ENCODE measurements around the gene RBBP8.

The RBBP8 gene

DNA sequence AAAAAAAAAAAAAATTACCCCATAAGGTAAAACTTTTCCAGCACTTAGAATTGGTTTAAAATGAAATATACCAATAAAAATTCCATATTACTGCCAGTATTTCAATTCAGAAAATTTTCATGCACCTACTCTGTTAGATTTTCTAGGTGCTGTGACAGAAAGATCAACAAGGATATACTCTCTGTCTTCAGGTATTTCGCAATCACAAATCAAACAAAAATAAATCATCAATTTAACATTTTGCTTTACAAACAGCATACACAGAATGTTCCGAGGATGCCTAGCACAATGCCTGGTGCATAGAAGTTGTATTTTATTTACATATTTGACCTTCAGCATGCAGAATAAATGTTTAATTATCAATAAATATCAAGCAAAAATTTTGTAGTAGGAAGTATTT, 66.5 kb downstream of the RBBP8 start:
- no peak for DNase-seq

DNA sequence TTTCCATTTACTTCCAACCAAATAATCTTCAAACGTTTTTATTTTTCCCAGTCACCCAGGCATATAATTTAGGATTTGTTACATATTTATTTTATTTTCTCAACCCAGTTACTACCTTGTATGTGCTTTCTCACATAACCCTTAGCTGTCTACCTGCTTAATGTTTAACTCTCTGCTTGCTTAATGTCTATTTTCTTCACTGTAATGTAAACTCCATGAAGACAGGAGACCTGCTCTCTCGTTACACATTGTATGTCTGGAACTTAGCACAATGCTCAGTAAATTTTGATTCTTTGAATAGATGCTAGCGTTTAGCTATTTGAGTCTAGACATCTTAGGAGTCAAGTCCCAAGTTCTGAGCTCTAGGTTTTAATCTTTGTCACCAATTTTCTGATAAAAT, 70.2 kb downstream of the RBBP8 start:
- no peak for DNase-seq

DNA sequence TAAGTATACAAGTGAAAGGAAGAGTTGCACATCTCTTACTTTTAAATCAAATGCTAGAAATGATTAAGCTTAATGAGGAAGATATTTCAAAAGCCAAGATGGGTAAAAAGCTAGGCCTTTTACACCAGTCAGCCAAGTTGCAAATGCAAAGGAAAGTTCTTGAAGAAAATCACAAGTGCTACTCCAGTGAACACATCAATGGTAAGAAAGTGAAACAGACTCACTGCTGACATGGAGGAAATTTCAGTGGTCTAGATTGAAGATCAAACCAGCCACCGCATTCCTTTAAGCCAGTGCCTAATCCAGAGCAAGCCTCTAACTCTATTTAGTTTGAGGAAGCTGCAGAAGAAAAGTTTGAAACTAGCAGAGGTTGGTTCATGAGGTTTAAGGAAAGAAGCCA, 79.1 kb downstream of the RBBP8 start:
- no peak for DNase-seq

DNA sequence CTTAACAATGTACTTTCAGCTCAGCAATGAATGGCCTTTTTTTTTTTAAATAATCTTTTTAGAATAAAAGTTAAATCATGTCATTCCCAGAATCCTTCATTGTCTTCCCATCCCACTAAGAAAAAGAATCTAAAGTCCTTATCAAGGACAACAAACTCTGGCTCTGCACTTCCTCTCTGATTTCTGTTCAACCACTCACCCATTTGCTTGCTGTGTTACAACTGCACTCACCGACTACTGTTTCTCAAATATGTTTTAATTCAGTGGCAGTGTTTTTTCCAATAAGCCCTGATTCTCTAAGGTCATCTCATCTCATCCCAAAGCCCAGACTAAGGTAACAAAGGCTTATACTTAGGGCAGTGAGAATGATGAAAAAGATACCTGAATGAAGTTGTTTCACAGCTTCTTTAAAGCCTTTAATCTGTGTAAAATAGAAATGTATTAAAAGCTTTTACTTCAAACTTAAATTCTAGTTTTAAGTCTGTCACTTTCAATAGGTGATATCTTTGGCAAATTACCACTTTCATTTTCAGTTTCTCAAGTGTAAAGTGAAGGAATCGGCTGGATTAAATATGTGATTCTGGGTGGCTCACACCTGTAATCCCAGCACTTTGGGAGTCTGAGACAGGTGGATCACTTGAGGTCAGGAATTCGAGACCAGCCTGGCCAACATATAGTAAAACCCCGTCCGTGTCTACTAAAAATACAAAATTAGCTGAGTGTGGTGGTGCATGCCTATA, 87.6 kb downstream of the RBBP8 start:
- DNase-seq: no peak

DNA sequence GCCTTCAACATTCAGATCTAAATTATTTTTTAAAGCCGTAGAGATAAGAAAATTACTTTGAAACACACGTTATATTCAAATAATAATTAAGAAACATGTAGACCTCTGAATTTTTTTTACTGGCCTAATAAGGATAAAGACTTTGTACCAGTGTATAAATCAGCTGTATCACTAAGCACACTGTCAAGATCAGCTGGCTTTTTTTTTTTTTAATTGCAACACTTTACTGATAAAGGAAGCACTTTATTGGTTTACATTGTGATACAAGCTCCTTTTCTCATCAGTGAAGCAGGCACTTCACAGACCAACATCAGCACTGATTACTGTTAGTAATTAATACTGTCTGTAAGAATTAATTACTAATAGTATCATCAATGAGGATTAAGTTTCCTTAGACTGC, 88.5 kb downstream of the RBBP8 start:
- DNase-seq: no peak

DNA sequence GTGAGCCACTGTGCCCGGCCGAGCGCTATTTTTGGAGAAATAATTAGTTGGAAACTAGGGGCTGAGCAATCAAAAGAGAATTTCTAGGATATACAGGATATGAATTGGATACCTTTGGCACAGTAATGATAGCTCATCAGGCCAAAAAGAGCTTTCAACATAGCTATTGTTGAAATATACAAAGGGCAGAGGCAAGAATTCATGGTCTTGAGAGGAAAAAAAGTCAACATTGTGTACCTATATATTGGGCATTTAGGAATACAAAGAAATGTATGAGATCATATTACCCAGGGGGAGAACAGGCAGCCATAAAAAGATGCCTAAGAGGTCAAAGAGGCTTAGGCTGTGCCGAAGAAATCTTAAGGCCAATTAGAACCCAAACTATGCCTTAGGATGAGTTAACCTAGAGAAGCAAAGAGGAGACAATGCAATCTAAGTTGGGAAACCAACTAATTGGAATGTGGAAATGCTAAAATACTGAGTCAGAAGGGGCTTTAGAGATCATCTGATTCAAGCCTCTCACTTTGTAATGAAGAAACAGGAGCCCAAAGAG, 99.0 kb downstream of the RBBP8 start:
- DNase-seq: no peak

DNA sequence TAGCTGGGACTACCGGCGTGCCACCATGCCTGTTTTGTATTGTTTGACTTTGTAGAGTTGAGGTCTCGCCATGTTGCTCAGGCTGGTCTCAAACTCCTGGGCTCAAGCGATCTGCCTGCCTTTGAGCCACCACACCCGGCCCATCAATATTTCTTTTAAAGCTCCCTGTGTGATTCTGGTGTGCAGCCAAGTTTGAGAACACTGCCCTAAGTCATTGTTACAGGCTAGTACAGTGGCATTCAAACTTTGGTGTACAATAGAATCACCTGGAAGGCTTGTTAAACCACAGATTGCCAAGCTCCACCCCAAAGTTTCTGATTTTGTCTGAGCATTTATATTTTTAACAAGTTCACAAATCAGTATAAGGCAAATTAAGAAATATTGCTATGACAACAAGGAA, 99.9 kb downstream of the RBBP8 start:
- DNase-seq: no peak

DNA sequence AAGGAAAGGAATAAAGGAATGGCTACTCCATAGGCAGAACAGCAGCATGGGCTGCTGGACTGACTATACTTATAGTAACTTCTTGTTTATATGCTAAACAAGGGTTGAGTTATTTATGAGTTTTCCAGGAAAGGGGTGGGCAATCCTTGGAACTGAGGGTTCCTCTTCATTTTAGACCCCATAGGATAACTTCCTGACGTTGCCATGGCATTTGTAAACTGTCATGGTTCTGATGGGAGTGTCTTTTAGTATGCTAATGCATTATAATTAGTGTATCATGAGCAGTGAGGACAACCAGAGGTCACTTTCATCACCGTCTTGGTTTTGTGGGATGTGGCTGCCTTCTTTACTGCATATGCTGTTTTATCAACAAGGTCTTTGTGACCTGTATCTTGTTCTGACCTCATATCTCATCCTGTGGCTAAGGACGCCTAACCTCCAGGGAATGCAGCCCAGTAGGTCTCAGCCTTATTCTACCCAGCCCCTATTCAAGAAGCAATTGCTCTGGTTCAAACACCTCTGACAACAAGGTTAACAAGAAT, 103.6 kb downstream of the RBBP8 start:
- DNase-seq: no peak

DNA sequence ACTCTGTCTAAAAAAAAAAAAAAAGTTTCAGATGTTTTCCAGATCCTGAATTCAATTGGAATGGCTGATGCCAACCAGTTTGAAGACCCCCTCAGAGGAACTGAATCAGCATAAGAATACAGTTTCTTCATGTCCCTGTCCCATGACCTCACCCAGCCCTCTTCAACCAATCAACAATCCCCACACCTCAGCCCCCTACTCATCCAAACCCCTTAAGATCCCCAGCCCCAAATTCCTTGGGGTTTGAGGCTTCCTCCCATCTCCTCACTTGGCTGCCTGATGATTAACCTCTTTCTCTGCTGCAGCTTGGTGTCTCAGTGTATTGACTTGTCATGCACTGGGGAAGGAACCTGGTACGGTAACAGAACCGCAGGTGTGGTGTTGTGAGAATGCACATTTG, 104.5 kb downstream of the RBBP8 start:
- DNase-seq: no peak

DNA sequence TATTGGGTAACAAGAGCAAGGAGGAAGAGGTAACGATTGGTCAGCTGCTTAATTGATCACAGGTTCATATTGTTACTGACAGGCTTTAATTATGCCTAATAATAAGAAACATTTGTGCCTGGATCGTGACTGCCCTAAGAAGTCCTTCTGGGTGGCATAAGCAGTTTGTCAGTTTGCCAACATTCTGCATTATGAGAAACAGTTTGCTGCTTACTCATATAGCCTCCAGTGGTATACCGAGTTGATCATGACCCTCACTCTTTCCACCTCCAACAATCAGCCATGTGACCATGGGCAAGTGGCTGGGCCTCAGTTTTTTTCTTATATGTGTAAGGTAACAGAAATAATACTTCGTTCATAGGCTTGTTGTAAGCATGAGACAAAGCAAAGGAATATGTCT, 105.6 kb downstream of the RBBP8 start:
- no peak for DNase-seq

DNA sequence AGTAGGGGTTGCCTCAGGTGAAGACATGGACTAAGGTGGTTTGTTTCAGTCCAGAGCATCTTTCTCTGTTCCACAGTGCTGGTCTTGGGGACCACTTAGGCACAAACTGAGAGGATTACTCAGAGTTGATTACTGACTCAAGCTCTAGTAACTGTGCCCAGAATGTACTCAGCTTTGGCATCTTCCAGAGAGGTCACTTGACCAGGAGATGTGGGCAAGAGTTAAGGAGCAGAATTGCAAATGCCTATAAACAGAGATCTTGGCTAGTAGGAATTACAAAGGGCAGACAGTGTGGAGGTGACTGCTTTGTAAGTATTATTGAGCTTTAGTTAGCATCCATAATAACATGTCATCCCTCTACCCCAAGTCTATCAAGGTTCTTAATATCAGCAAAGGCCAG, 109.0 kb downstream of the RBBP8 start:
- DNase-seq: no peak

DNA sequence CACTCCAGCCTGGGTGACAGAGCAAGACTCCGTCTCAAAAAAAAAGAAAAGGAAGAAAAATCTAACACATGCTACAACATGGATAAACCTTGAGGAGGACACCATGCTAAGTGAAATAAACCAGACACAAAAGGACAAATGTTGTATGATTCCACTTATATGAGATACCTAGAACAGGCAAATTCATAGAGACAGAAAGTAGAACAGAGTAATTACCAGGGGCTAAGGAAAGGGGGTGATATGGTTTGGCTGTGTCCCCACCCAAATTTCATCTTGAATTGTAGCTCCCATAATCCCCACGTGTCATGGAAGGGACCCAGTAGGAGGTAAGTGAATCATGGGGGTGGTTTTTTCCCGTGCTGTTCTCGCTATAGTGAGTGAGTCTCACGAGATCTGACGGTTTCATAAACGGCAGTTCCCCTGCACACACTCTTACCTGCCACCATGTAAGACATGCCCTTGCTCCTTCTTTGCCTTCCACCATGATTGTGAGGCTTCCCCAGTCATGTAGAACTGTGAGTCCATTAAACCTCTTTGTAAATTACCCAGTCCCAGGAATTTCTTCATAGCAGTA, 110.8 kb downstream of the RBBP8 start:
- no peak for DNase-seq

DNA sequence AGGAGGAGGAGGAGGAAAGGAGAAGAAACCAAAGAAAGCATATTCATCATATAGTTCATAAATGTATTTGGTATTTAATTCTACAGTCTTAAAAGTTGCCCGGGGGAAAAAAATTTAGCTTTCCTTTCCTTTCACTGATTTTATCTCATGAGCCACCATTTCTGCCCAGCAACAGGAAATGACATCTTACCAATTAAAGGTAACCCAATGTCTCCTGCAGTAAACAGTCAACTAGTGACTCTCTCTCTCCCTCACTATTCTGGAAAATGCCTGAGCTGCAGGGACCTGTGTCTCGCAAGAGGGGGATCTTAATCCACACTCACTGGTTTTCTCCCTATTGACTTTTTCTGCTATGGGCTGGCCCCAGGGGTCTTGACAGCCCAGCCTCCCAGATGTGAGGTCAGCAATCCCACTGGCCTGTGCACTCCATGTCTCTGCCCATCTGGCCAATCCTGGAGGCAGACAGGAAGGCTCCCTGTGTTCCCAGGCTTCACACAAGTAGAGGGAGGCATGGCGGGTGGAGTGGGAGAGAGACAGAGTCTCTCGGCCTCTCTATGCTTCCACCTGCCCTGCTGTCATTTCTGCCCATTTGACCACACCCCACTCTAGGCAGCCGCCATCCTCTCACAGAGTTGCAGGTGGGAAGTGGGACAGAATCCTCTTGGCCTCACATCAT, 116.7 kb downstream of the RBBP8 start:
- DNase-seq: peak; percentile 16

DNA sequence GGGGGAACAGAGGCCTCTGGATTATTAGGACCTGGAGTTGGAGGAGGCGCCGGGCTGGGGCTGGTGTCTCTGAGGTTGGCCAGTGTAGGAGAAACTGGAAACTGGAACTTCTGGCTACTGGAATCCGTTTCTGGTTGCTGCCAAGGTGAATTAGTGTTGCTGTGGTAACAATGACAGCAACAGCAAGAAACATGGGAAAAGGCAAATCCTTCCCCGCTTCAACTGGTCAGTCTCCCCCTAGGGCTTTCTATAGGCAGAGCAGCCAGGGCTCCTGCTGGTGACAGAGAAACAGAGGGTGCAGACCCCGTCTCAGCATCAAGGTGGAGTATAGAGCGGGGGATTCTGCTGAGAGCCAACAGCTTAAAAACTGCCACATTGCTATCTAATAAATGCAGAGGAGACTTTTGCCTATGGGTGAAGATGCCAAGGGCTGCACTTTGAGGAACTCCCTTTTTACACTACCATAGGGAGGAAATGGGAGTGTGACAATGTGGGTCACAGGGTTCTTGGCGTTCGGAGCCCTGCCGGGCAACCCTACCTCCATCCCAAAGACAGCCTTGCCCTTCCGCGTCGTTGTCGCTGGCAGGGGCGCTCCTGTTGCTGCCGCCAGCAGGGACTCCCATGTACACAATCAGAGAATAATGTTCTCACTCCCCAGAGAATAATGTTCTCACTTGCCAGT, 120.8 kb downstream of the RBBP8 start:
- no peak for DNase-seq

DNA sequence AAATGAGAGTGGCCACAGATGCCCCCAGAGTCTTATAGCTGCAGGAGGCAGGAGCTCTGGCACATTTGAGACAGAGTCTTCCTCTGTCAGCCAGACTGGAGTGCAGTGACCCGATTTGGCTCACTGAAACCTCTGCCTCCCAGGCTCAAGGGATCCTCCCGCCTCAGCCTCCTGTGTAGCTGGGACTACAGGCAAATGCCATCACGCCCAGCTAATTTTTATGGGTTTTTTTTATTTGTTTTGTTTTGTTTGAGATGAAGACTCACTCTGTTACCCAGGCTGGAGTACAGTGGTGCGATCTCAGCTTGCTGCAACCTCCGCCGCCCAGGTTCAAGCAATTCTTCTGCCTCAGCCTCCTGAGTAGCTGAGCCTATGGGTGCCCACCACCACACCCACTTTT, 121.4 kb downstream of the RBBP8 start:
- no peak for DNase-seq

DNA sequence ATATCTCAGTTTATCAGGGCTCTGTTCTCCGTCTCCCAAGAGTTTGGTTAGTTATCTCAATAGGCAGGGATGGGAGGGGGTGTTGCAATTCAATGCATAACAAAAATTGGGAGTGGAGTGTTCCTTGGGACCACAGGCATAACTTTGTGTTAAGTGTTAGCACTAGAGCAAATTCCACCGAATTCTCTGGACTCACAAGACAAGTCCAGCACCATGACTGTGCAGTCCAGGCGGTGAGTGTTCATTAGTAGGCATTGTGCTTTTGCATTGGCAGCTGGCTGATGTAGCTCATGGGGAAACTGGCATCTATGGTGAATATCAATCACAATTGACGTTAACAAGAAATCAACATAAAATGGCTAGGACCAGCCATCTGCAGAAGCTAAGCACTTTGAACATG, 123.2 kb downstream of the RBBP8 start:
- DNase-seq: no peak

DNA sequence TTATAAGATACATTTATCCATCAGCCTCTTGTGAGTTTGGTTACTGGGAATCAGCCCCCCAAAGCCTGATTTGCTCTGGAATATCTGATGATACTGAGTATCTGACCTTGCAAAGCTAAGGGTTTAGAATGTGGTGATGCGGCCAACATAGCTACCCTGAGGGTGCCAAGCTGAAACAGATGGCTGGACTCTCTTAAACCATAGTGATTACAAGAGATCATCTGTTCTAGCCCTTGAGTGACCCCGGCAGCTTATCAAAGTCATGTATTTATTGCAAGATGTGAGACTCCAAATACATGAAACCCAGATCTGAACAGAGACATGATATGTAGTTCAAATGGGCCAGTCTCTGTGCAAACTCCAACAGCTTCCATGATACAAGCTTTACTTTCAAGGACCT, 124.0 kb downstream of the RBBP8 start:
- DNase-seq: no peak

DNA sequence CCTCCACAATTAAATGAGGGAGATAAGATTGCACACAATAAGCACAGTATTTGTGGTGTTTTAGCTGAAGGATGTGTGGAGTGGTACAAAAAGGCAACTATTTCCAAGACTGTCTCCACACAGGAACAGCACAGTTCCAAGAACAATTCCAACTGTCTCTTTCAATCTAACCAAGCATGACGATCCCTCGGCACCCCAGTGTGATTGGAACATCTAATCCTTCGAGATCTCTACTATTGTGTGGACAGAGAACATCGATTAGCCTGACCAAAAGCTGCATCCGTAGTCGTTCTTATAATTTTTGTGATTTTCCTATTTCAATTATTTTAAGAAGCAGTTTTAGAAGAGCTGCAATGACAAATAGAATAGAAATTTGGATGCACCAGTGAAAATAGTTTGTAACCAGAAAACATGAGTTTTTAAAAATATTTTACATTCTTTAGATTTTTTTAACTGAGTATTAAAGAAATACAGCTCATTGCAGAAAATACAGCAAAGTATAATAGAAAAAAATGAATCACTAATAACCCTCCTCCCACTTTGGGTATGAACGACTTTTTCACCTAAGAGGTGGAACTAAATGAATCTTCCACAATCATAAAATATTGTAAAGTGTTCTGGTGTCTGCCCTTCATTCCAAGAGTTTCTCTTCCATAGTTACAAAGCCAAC, 125.8 kb downstream of the RBBP8 start:
- no peak for DNase-seq

DNA sequence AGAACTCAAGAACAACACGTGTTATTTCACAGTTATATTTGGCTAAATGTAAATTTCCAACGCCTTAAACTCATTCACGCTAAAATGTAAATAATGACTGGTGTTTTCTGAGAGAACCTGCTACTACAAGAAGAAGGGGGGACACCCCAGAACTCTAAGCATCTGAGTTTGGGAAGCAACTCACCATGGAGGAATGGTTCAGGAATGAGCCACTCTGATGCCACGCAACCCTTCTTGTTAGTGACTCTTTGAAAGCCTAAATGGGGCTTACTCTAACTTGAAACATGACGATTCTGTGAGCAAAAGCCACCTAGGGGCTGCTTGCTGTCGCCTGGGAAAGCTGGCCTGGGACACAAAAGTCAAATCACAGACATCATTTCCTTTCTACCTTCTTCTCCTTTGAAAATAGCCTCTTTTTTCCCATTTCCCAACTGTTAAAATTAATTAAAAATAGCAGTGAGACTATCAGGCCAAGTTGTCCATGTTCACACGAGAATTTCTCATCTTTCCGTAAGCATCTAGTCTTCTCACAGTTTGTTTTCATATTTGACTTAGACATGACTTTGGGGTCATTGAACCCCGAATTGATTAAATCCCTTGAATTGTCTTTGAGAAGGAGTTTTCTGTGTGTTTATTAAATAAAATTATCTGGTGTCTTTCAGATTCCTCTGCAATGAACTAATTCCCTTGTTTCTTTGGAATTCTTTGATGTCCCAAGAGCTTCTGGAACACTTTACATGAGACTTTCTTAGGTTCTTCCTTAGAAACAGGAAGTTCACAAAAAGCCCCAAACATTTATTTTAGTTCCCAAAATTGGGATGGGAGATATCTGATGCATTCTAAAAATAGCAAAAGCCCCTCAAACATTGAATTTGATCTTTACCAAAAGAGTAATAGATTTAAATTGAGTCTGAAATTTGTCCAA, 126.7 kb downstream of the RBBP8 start:
- no peak for DNase-seq

DNA sequence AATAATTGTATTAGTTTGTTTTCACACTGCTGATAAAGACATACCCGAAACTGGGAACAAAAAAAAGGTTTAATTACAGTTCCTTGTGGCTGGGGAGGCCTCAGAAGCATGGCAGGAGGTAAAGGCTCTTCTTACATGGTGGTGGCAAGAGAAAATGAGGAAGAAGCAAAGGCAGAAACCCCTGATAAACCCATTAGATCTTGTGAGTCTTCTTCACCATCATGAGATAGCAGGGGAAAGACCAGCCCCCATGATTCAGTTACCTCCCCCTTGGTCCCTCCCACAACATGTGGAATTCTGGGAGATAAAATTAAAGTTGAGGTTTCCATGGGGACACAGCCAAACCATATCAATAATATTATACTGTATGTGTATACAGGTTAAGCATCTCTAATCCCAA, 128.9 kb downstream of the RBBP8 start:
- no peak for DNase-seq

DNA sequence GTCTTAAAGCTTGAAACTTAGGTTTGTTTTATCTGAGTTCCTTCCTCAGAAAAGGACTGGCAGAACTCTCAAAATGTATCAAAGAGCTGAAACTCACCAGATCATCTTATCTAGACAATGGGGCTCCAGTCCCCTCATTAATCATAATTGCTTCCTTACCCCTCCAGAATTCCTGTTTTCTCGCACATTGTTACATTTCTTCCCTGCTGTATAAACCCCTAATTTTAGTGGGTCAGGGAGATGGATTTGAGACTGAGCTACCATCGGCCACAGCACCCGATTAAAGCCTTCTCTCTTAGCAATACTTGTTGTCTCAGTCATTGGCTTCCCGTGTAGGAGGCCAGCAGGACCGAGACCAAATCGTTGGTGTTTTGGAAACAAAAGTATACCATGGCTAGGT, 130.4 kb downstream of the RBBP8 start:
- DNase-seq: no peak

Measured in activated CD4-positive, alpha-beta T cell treated with anti-CD3 and anti-CD28 coated beads, Interleukin-10, Interleukin-2, amounts not matched to agents 100 ng/mL and 50 ng/mL, durations not matched to agents 16 hours and 8 hours (primary cell).